K562 (cell line): ENCODE data around the gene TBX3. TPM values are rescaled to one million over a fixed set of nuclear protein-coding genes. Genes with fewer than 3 reads are reported as not detected.

Experiments
- ATAC-seq: fragments of 200-7000 bp; cut with Tn5 transposase; 3 replicates; pipeline ENCODE4 v1.9.1; 2020; ENCODE audit warnings: moderate library complexity
- BruUV-seq: library from RNA; stranded (reverse); fragments of 400-500 nt; replicated peaks from 2 replicates; lab custom pipeline; 2021; lab: Mats Ljungman, UMichigan
- CTCF ChIA-PET: fragments of 300-600 bp; formaldehyde crosslinking; extraction: SDS; loops from one replicate; lab custom pipeline; 2021; ENCODE audit warnings: low intra/inter-chr PET ratio; lab: Yijun Ruan, JAX
- POLR2A ChIA-PET: fragments of 300-600, 350-650 bp; sonication (Branson Sonifier 250); formaldehyde crosslinking; extraction: SDS; loops from one replicate; lab custom pipeline; 2021; ENCODE audit warnings: antibody characterized with exemption, inconsistent platforms; lab: Yijun Ruan, JAX
- DNase-seq, 4 experiments: peaks; one replicate each; pipeline versions ENCODE4 v3.0.0 to v3.0.0-alpha.2; 2011 to 2018; ENCODE audit warnings: low spot score in 3 of 4, mixed read lengths in 3 of 4; ENCODE audit errors: extremely low read depth in 1 of 4
- FAIRE-seq: peaks from 2 replicates; lab custom pipeline; 2011; peaks lifted over from hg19 to GRCh38; lab: Jason Lieb, UNC
- H2AFZ ChIP-seq: 2 replicates; pipeline ENCODE4 v1.6.0; 2011; ENCODE audit warnings: low read depth, low read length, control low read depth, inconsistent platforms
- H3K27ac ChIP-seq: fragments of 200-600 bp; 3 replicates; pipeline ENCODE4 v1.8.0; 2011; ENCODE audit warnings: low read depth, mild to moderate bottlenecking, control low read depth, inconsistent platforms, low read length, moderate library complexity, mixed read lengths; ENCODE audit errors: extremely low read depth
- H3K27me3 ChIP-seq, 2 experiments: fragments of 300-600 bp in 1 of 2; 2 replicates in 1 of 2; 3 replicates in 1 of 2; pipeline versions ENCODE4 v1.6.0 to v1.8.0; 2011; ENCODE audit warnings: inconsistent platforms in 2 of 2, low read length in 2 of 2, mild to moderate bottlenecking in 1 of 2, mixed read lengths in 1 of 2, moderate library complexity in 1 of 2; ENCODE audit not compliant: control insufficient read depth in 2 of 2, insufficient read depth in 2 of 2
- H3K36me3 ChIP-seq: fragments of 300-600 bp; 3 replicates; pipeline ENCODE4 v1.8.0; 2011; ENCODE audit warnings: mild to moderate bottlenecking, low read length, inconsistent platforms; ENCODE audit not compliant: control insufficient read depth, insufficient read depth
- H3K4me1 ChIP-seq, 2 experiments: fragments of 200-600 bp in 1 of 2; replicated peaks in 1 of 2; 2 replicates in 1 of 2; 3 replicates in 1 of 2; pipeline versions ENCODE4 v1.5.1 to v1.8.0; 2011; ENCODE audit warnings: inconsistent platforms in 2 of 2, low read length in 2 of 2, mild to moderate bottlenecking in 1 of 2, mixed read lengths in 1 of 2, moderate library complexity in 1 of 2; ENCODE audit not compliant: control insufficient read depth in 2 of 2, insufficient read depth in 2 of 2
- H3K4me2 ChIP-seq: 2 replicates; pipeline ENCODE4 v1.6.1; 2011; ENCODE audit warnings: low read length, control low read depth, inconsistent platforms, mixed read lengths; ENCODE audit not compliant: insufficient read depth
- H3K4me3 ChIP-seq: fragments of 200-600 bp; sonication (generic), shearing (Covaris generic); 2 replicates; pipeline ENCODE4 v1.5.1; 2016; ENCODE audit warnings: control low read depth, inconsistent platforms
- H3K79me2 ChIP-seq: fragments of 200-600 bp; 3 replicates; pipeline ENCODE4 v1.8.0; 2011; ENCODE audit warnings: low read length, inconsistent platforms; ENCODE audit not compliant: control insufficient read depth, insufficient read depth
- H3K9ac ChIP-seq, 2 experiments: 2 replicates each; pipeline versions ENCODE4 v1.6.0 to v1.6.1; 2011; ENCODE audit warnings: low read depth in 2 of 2, low read length in 2 of 2, control low read depth in 1 of 2, inconsistent platforms in 1 of 2, mild to moderate bottlenecking in 1 of 2, mixed read lengths in 1 of 2; ENCODE audit not compliant: insufficient read depth in 1 of 2
- H3K9me1 ChIP-seq: one replicate; pipeline ENCODE4 v1.6.0; 2011; ENCODE audit warnings: inconsistent platforms, mild to moderate bottlenecking, low read length, moderate library complexity; ENCODE audit not compliant: control insufficient read depth, insufficient read depth
- H3K9me3 ChIP-seq: replicated peaks from 2 replicates; pipeline ENCODE4 v1.5.1; 2011; ENCODE audit warnings: low read depth, low read length, inconsistent platforms; ENCODE audit not compliant: control insufficient read depth, insufficient read depth
- H4K20me1 ChIP-seq: replicated peaks from 2 replicates; pipeline ENCODE4 v1.6.1; 2011; ENCODE audit warnings: low read length, inconsistent platforms, mixed read lengths; ENCODE audit not compliant: control insufficient read depth, insufficient read depth
- ARNT ChIP-seq, 2 experiments: fragments of 450-650 bp; IDR thresholded peaks; 2 replicates each; pipeline ENCODE4 v1.6.1; 2016; ENCODE audit warnings: mild to moderate bottlenecking in 1 of 2
- ELF2 ChIP-seq: fragments of 250-450 bp; sonication (Bioruptor Pico); IDR thresholded peaks from 2 replicates; pipeline ENCODE4 v1.5.0; 2021; ENCODE audit warnings: mild to moderate bottlenecking
- ERF ChIP-seq: fragments of 450-650 bp; formaldehyde crosslinking; IDR thresholded peaks from 2 replicates; pipeline ENCODE4 v1.4.0; 2020; ENCODE audit warnings: mild to moderate bottlenecking, mixed read lengths
- FUS ChIP-seq: fragments of 200-400 bp; formaldehyde crosslinking; optimal IDR thresholded peaks from 2 replicates; pipeline ENCODE3; 2017; ENCODE audit warnings: low read depth, low read length
- MECOM ChIP-seq: fragments of 250-450 bp; sonication (Bioruptor Pico); IDR thresholded peaks from 2 replicates; pipeline ENCODE4 v1.8.0; 2022; ENCODE audit warnings: inconsistent platforms
- NFATC3 ChIP-seq: fragments of 450-650 bp; IDR thresholded peaks from 2 replicates; pipeline ENCODE4 v1.6.1; 2017; ENCODE audit warnings: mild to moderate bottlenecking
- NFXL1 ChIP-seq: fragments of 450-650 bp; formaldehyde crosslinking; IDR thresholded peaks from 2 replicates; pipeline ENCODE4 v1.4.0; 2021; ENCODE audit warnings: mild to moderate bottlenecking
- NR4A1 ChIP-seq, 2 experiments: fragments of 250-450 bp in 1 of 2; fragments of 450-650 bp in 1 of 2; sonication (Bioruptor Pico) in 1 of 2; IDR thresholded peaks; 2 replicates each; pipeline versions ENCODE4 v1.4.0 to v1.6.1; 2016 to 2020; ENCODE audit warnings: mild to moderate bottlenecking in 2 of 2, missing compliant biosample characterization in 1 of 2, missing genetic modification characterization in 1 of 2, moderate library complexity in 1 of 2
- U2AF2 ChIP-seq: fragments of 200-400 bp; formaldehyde crosslinking; optimal IDR thresholded peaks from 2 replicates; pipeline ENCODE3; 2017; ENCODE audit warnings: low read depth, mild to moderate bottlenecking, low read length
- ZBTB40 ChIP-seq, 2 experiments: fragments of 450-650 bp in 1 of 2; sonication (generic) in 1 of 2; formaldehyde crosslinking in 1 of 2; IDR thresholded peaks; 2 replicates each; pipeline versions ENCODE4 v1.7.1 to v1.9.0; 2016 to 2022; ENCODE audit warnings: inconsistent platforms in 1 of 2, mild to moderate bottlenecking in 1 of 2, missing genetic modification reagents in 1 of 2
- ZNF134 ChIP-seq: fragments of 250-450 bp; sonication (Bioruptor Pico); conservative IDR thresholded peaks from 2 replicates; pipeline ENCODE4 v1.4.0; 2020
- WGBS: fragments of 100-300 bp; shearing (Covaris generic); methylation state at CpG from one replicate; pipeline ENCODE4 v1.1.6; 2016; ENCODE audit warnings: low coverage, mixed read lengths; ENCODE audit not compliant: insufficient coverage; ENCODE audit errors: missing lambda C conversion rate; 5-methylcytosine and 5-hydroxymethylcytosine counted together
- in situ Hi-C: fragments of 300-500 bp; cut with MboI; formaldehyde crosslinking; loops from 4 replicates; pipeline ENCODE4 v1.15.0; 2018; ENCODE audit warnings: inconsistent platforms, mixed read lengths
- intact Hi-C: fragments of 100-400 bp; cut with micrococcal nuclease; formaldehyde crosslinking; loops from 2 replicates; pipeline ENCODE4 v1.14.2; 2022
- polyA plus RNA-seq, 8 experiments: library from polyadenylated mRNA; depleted of rRNA in 4 of 8; stranded (reverse) in 5 of 8; unstranded in 3 of 8; fragments of >200 nt; fragmentation: Nextera tagmentation in 2 of 8; fragmentation: Illumina TruSeq in 1 of 8; extraction: Ambion mirVana in 2 of 8; extraction: Trizol in 1 of 8; gene quantifications; 2 replicates each; pipeline versions ENCODE4 v1.2.1 to v1.2.3, GENCODE V29; 2011 to 2014; ENCODE audit warnings: inconsistent platforms in 1 of 8, missing spikeins in 1 of 8
- total RNA-seq, 7 experiments: library from RNA; depleted of rRNA in 6 of 7; stranded (reverse); fragments of >200 nt in 6 of 7; fragmentation: Illumina TruSeq in 2 of 7; extraction: Trizol in 2 of 7; gene quantifications; 2 replicates each; pipeline versions ENCODE4 v1.2.1 to v1.2.3, GENCODE V29; 2011 to 2021; ENCODE audit warnings: low replicate concordance in 1 of 7
- TF ChIP-seq, protein P1 (sequence below): fragments of 250-450 bp; sonication (Bioruptor Pico); IDR thresholded peaks from 2 replicates; pipeline ENCODE4 v1.8.0; 2021; ENCODE audit warnings: borderline replicate concordance, mild to moderate bottlenecking, moderate library complexity; ENCODE audit not compliant: poor library complexity, severe bottlenecking
- TF ChIP-seq, protein P2 (sequence below): fragments of 250-450 bp; sonication (Bioruptor Pico); IDR thresholded peaks from 2 replicates; pipeline ENCODE4 v1.5.0; 2021

Gene TBX3
- total and polyA plus RNA-seq, 9 of the 15 experiments (the other 6 are each of a cell fraction or from before 2014, with no cell fraction given) = 0.03 to 0.60 (median 0.19) TPM

GRCh38 chr12:114691763-114692185 lies 7.8 kb upstream of the TBX3 start:
- H3K4me1 ChIP-seq = no peaks in the 10 kb centered on the region
- in situ Hi-C loops (no loop called here), intact Hi-C loops (no loop called here)
- ATAC-seq (no peak), DNase-seq (no peak), FAIRE-seq (no peak)
- POLR2A ChIA-PET = interaction anchor here (0.6 to 1.0 kb wide), 2 partner anchors 11 to 67 kb away, joined by 3 to 4 read pairs; no protein-coding TSS in a partner anchor
- H3K27ac ChIP-seq = no peak overlapping the region
- H3K9me1 ChIP-seq = no peaks in the 10 kb centered on the region
- CTCF ChIA-PET = no interaction called here
- peaks cover 28 to 62% of the 10 kb centered on the region in 2 experiments; a peak in 3 of 5 replicates for H3K27me3 ChIP-seq
- H3K36me3 ChIP-seq = no peaks in the 10 kb centered on the region
- no peaks in the 10 kb centered on the region for H3K9me3 ChIP-seq
- 0 out of 2 replicates have a peak, but pooled peaks cover 3% of the 10 kb centered on the region for H4K20me1 ChIP-seq
- WGBS = 1% methylated on average over 11 of the region's 18 CpGs
- no peak overlapping the region for H3K4me3 ChIP-seq
- no TSS peak for BruUV-seq
- H2AFZ ChIP-seq = no peak overlapping the region
- no peak overlapping the region for H3K4me2 ChIP-seq
- H3K79me2 ChIP-seq = no peaks in the 10 kb centered on the region
- H3K9ac ChIP-seq = no peak overlapping the region
- no peak for TF ChIP-seq ZBTB40 (IDR thresholded peaks at IDR 0.05)
- no peak for TF ChIP-seq ZBTB40 (CRISPR knock-in tag; IDR thresholded peaks at IDR 0.05)
- TF ChIP-seq, protein P1, sequence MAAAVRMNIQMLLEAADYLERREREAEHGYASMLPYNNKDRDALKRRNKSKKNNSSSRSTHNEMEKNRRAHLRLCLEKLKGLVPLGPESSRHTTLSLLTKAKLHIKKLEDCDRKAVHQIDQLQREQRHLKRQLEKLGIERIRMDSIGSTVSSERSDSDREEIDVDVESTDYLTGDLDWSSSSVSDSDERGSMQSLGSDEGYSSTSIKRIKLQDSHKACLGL (CRISPR knock-in tag) = no peak
- no peak for TF ChIP-seq U2AF2
- TF ChIP-seq ERF (CRISPR knock-in tag) = no peak
- no peak for TF ChIP-seq ELF2 (CRISPR knock-in tag)
- TF ChIP-seq ZNF134 (CRISPR knock-in tag) = no peak
- no peak for TF ChIP-seq FUS
- TF ChIP-seq NFATC3 = no peak
- TF ChIP-seq NFXL1 (CRISPR knock-in tag) = no peak
- TF ChIP-seq, protein P2, sequence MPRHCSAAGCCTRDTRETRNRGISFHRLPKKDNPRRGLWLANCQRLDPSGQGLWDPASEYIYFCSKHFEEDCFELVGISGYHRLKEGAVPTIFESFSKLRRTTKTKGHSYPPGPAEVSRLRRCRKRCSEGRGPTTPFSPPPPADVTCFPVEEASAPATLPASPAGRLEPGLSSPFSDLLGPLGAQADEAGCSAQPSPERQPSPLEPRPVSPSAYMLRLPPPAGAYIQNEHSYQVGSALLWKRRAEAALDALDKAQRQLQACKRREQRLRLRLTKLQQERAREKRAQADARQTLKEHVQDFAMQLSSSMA = no peak
- TF ChIP-seq NR4A1 (CRISPR knock-in tag; IDR thresholded peaks at IDR 0.05) = no peak
- no peak for TF ChIP-seq NR4A1 (tag; IDR thresholded peaks at IDR 0.05)
- TF ChIP-seq ARNT (IDR thresholded peaks at IDR 0.05) = no peak
- TF ChIP-seq MECOM (CRISPR knock-in tag) = no peak
